GM15510 (cell line): ENCODE results near the gene GXYLT2.

ENCODE experiments used
- POLR2A ChIP-seq: IDR thresholded peaks from 3 replicates; pipeline ENCODE4 v1.6.1; 2011; ENCODE audit warnings: borderline replicate concordance; ENCODE audit not compliant: insufficient read length; ENCODE audit errors: extremely low read depth

Gene GXYLT2

GRCh38 chr3:72889310-72890165 is 1.7 kb downstream of the GXYLT2 start:
- TF ChIP-seq POLR2A, result no peak

GRCh38 chr3:72890166-72890925 is 2.5 kb downstream of the GXYLT2 start:
- no peak for TF ChIP-seq POLR2A

- TF ChIP-seq POLR2A, result no peak
Observed at GRCh38 chr3:72891053-72891855, 3.4 kb downstream of the GXYLT2 start.

- no peak for TF ChIP-seq POLR2A
Observed at GRCh38 chr3:72892081-72892775, 4.4 kb downstream of the GXYLT2 start.

- TF ChIP-seq POLR2A, result no peak
Observed at GRCh38 chr3:72892870-72893269, 5.0 kb downstream of the GXYLT2 start.

- TF ChIP-seq POLR2A, result no peak
Observed at GRCh38 chr3:72894976-72895552, 7.2 kb downstream of the GXYLT2 start.

GRCh38 chr3:72896996-72897757 is 9.3 kb downstream of the GXYLT2 start:
- TF ChIP-seq POLR2A, result no peak

GRCh38 chr3:72897758-72898007 is 9.8 kb downstream of the GXYLT2 start:
- TF ChIP-seq POLR2A, result no peak

- TF ChIP-seq POLR2A, result no peak
Observed at GRCh38 chr3:72899349-72899765, 11.5 kb downstream of the GXYLT2 start.

- no peak for TF ChIP-seq POLR2A
Observed at GRCh38 chr3:72900048-72900447, 12.2 kb downstream of the GXYLT2 start.

- no peak for TF ChIP-seq POLR2A
Observed at GRCh38 chr3:72901840-72902239, 14.0 kb downstream of the GXYLT2 start.

- no peak for TF ChIP-seq POLR2A
Observed at GRCh38 chr3:72903004-72903403, 15.2 kb downstream of the GXYLT2 start.

- TF ChIP-seq POLR2A, result no peak
Observed at GRCh38 chr3:72904163-72904562, 16.3 kb downstream of the GXYLT2 start.

GRCh38 chr3:72906154-72906553 is 18.3 kb downstream of the GXYLT2 start:
- no peak for TF ChIP-seq POLR2A

- no peak for TF ChIP-seq POLR2A
Observed at GRCh38 chr3:72907131-72907711, 19.4 kb downstream of the GXYLT2 start.
